ENCODE data around the gene UBTD1.

- TF ChIP-seq POLR2A (IDR thresholded peaks at IDR 0.05; ENCODE audit: low read length) (no peak), GATA1 (IDR thresholded peaks at IDR 0.05; ENCODE audit: low read depth, low read length) (no peak)
Observed at GRCh38 chr10:97466755-97467154, 32.0 kb upstream of the UBTD1 start.

Measured in erythroblast (primary cell).